Fibroblast of upper back skin (primary cell): Measurements from ENCODE around the gene ADCY4.
"Not testable (repeated sequence)": the region's sequence is repeated elsewhere in the genome, so short reads cannot be mapped to it uniquely, and the experiment has no call there.

ENCODE experiments used
- DNase-seq: peaks from one replicate; pipeline ENCODE4 v3.0.0-alpha.2; 2013

The ADCY4 gene

DNA sequence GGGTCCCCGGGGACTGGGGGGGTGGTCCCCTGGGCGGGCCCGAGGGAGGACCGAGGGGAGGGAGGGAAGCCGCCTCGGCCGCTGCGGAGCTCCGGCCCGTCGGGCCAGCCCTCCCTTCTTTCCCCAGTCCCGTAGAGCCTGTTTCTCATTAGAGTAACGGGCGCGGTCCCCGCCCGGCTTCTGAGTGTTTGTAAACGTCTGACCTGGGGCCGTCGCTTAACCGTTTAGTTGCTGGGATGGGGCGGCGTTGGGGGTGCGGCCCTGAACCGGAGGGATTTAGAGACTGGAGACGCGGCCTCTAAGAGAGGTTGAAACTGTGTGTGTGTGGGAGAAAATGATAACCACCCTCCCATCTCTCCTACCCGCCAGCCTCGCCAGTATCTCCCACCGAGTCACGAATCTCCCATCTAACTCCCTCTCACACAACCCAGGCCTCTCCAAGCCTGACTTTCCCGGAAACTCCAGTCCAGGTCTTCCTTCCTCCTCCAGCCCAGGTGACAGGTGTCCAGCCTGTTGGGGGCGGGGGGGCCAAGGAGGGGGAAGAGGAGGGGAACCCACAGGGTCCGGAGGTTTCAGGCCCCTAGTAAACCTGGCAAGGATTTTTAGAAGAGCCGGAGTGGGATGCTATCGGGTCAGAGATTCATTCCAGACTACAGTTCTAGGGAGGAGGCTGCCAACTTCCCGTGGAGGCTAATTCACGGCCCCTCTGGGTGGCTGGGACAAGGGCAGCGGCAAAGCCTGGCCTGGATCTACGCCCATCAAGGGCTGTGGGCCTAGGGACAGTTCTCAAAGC lies 32.0 kb upstream of the ADCY4 start:
- peak; percentile 98 for DNase-seq

DNA sequence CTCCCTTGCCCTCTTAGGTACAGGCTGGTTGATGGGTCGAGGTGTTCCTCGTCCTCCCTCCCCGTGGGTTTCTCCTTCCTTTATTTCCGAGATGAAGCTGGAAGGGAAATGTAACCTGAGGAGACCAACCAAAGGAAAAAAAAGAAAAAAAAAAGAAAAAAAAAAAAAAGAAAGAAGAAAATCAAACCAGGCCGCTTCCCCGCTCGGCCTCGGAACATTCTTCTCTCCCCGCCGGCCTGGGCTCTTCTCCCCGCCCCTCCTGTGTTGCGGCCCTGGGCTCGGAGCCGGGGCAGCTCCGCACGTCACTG lies 31.5 kb upstream of the ADCY4 start:
- DNase-seq, result no peak

DNA sequence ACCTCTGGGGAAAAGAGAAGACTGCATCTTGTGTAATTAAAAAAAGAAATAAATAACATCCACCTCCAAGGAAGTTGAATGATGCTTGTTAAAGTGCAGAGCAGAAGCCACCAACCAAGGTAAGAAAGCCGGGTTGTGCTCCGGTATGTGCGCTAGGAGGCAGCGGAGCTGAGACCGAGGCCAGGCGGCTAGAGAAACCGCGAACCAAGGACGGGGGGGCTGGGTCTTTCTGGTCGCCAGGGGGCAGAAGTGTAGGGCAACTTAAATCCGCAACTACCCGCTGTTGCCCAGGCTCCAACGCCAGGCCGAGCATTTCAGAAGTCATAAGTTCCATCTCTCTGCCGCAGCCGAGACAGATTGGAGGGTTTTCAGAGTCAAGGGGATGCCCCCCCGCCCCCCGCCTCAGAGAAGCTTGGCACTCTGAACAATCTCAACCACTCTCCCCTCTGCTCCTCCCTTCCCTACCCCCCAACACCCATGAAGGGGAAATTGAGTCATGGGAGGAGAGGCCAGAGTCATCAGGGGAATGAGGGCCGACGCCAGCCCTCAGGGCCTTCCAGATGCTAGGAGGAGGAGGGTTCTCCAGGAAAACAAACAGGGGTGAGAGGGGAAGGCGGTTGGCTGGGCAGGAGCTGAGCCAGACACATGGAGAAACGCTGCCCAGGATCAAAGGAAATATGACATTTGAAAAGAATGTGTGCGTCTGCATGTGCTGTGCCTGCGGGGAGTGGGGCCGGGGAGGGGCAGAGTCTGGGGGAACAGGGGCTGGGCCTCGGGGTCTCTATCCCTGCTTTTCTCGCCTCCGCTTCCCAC lies 30.9 kb upstream of the ADCY4 start:
- peak; percentile 93 for DNase-seq

DNA sequence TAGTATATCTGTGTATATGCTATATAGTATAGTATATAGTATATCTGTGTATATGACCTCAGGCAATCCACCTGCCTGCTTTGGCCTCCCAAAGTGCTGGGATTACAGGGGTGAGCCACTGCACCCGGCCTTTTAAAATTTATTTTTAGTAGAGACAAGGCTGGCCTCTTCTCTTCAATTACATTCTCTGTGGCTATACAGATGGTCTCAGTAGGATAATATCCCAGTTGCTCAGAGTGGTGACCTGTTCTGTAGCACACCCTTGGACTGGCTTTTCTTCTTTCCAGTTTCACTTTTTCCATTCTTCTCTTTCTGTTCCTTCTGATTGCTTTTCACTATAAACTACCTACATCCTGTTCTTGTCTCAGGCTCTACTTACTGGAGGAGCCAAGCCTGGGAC lies 30.0 kb upstream of the ADCY4 start:
- DNase-seq, result no peak

DNA sequence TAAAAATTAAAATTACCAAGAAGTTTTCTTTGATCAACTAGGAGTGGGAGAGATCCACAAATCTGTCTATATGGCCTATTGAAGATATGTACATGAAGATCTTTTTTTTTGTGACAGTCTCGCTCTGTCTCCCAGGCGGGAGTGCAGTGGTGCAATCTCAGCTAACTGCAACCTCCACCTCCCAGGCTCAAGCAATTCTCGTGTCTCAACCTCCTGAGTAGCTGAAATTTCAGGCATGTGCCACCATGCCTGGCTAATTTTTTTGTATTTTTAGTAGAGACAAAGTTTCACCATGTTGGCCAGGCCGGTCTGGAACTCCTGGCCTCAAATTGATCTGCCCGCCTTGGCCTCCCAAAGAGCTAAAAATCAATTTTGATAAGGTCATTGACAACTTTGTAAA lies 28.5 kb upstream of the ADCY4 start:
- no peak for DNase-seq

DNA sequence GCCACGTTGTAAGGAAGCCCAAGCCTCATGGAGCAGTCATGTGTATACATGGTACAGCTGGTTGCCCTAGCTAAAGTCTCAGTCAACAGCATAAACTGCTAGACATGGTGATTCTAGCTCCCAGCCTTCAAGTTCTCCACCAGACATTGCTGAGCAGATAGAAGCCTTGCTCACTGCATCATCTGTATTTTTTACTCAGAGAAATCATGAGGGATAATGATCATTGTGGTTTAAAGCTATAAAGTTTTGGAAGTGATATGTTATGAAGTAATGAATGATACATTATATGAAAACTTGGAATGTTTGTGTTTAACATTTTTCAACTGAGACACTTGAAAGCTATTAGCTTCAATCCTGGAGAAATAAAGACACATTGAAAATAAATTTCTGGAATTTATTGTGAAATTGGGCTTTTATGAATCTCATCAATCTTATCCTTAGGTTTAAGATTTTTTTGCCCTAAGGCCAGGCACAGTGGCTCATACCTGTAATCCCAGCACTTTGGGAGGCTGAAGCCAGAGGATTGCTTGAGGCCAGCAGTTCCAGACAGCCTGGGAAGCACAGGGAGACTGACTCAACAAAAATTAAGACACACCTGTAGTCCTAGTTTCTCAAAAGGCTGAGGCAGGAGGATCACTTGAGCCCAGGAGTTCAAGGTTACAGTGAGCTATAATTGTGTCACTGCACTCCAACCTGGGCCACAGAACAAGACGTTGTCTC lies 27.5 kb upstream of the ADCY4 start:
- peak; percentile 63 for DNase-seq

DNA sequence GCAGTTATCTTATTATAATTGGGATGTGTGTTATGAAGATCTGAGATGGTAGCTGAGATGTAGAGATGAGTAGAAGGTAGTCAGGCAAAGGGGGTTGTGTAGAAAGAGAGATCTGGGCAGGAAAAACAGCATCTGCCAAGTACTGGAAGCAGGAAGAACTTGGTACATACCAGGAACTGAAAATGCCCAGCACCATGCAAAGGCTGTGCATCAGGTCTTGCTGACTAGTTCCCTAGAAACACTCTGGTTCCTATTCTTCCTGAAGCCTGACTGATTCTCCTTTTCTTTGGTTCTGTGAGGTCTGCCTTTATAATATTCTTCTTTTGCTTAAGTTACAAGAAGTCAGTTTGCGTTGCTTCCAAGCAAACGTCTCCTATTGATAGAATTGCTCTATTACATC lies 26.5 kb upstream of the ADCY4 start:
- no peak for DNase-seq

DNA sequence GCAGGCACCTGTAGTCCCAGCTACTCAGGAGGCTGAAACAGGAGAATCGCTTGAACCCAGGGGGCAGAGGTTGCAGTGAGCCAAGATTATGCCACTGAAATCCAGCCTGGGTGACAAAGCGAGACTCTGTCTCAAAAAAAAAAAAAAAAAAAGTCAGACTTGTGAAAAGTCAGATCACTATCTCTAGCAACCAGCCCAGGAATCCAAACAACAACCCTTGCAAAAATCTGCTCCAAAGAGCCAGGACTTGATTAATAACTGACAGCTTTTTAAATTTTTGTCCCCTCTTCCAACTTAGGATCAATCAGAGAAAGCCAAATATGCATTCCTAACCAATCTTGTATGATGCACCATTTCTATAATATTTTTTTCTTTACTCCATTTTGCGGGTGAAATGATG lies 25.4 kb upstream of the ADCY4 start:
- no peak for DNase-seq

DNA sequence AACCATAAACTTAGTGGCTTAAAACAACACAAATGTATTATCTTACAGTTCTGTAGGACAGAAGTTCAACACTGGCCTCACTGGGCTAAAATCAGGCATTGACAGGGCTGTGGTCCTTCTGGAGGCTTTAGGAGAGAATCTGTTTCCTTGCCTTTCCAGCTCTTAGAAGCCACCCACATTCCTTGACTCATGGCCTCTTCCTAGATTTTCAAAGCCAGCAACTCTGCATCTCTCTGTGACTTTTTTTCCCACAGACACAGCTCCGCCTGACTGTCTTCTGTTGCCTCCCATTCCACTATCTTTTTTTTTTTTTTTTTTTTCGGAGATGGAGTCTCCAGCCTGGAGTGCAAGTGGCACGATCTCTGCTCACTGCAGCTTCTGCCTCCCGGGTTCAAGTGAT lies 21.3 kb upstream of the ADCY4 start:
- no peak for DNase-seq

DNA sequence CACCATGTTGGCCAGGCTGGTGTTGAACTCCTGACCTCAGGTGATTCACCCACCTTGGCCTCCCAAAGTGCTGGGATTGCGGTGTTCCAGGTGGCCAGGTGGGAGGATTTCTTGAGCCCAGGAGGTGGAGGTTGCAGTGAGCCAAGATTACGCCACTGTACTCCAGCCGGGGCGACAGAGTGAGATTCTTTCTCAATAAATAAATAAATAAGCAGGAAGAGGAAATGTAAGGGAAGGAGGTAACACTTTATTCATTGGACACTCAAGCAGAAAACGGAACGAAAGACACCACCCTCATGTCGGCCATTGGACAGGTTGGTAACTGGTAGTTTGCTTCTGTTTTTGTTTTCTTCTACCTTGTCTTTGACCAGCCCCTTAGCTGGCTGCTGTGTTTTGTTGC lies 20.1 kb upstream of the ADCY4 start:
- no peak for DNase-seq

DNA sequence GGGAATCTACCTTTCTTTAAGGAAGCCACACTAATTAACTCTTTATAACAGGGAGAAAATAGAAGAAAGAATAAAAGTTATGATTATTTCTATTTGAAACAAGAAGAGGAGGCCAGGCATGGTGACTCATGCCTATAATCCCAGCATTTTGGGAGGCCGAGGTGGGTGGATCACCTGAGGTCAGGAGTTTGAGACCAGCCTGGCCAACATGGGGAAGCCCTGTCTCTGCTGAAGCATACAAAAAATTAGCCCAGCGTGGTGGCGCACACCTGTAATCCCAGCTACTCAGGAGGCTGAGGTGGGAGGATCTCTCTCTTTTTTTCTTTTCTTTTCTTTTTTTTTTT lies 19.6 kb upstream of the ADCY4 start:
- DNase-seq, result not testable (repeated sequence)

DNA sequence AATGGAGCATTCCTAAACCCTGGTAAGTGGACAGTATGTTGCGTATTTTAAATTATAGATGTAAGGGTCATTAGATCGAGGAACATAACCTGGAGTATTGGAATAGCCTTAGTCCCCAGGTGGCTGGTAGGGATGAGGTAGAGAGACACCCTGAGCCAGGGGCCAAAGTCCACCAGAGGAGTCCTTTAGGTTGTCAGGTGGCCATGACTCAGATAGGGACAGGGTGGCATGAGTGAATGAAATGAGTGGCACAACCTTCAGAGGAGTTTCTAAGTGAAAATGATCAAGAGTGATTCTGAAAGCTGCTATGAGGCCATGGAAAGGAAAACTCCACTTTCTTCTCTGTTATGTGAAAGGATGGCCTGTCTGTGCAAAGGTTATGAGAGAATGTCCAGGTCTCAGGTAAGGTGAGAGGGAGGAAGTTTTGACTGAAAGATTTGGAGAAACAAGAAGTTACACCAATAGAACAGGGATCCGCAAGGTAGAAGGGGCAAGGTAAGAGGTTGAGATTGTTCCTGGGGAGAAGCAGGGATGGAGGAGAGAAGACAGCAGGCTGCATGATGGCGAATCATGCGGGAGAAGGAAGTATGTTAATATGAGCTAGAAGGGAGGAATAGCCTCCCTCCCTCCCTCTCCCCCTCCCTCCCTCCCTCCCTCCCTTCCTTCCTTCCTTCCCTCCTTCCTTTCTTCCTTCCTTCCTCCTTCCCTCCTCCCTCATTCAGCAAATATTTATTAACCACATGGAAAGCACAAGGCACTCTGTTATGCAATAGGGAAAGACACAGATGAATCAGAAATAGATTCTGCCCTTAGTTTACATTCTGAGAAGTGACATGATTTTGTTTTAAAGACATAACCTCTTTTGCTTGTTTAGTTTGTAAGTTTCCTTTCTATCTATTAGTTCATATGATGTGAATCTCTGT lies 18.9 kb upstream of the ADCY4 start:
- peak; percentile 60 for DNase-seq

DNA sequence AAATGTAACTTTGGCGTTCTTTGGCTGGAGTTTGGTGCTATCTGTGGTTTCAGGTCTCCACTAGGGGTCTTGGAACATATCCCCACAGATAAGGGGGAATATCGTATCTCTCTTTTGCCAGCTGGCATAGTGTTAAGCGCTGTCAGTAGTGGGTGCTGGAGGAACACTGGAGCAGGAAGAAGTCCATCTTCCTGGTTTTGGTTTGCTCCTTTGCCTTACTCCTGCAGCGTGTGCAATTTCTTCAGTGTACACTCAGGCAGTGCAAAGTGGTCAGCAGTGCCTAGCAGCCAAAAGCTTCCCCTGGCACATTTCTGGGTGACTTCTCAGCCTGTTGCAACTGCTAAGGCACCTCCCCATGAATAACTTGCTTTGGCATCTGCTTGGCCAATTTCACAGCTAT lies 16.6 kb upstream of the ADCY4 start:
- DNase-seq, result peak; percentile 28

DNA sequence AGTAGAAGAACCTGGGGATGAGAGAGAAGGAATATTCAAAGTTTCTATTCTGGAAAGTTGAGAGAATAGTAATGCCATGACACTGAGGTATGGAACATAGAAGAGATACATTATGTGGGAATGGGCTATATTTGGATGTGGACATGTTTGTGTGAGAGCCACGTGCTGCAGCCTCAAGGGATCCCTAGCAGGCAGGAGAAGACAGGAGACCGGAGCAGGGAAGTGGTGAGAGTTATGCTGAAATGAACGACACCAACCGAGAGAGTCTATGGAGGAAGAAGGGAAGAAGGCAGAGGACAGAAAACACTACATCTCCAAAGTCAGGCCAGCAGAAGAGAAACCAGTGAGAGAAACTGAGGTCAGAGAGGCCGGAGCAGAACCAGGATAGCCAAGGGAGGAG lies 14.9 kb upstream of the ADCY4 start:
- no peak for DNase-seq

DNA sequence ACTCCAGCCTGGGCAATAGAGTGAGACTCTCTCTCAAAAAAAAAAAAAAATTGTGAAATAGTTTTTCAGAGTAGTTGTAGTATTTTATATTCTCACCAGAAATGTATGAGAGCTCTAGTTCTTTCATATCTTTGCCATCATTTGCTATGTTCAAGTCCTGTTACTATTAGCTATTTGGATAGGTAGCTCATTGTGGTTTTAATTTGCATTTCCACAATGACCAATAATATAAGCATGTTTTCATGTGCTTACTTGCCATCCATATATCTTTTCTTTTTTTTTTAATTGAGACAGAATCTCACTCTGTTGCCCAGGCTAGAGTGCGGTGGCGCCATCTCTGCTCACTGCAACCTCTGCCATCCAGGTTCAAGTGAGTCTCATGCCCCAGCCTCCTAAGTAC lies 13.3 kb upstream of the ADCY4 start:
- no peak for DNase-seq

DNA sequence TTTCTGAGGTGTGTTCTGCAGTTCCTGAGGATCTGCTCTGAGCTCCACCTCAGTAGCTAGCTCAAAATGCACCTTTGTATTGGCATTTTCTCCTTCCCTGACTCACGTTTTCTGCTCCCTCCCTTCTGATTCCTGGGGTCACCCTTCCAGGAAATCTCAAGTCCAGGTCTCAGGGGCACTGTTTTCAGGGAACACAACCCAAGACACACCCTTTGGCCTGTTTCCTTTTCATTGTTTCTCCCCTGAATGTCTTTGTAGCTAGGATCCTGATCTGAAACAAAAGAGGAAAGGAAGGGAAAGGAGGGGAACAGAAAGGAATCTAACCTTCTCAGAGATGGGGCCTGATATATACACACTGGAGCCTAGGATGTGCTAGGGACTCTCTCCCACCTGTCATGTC lies 12.3 kb upstream of the ADCY4 start:
- no peak for DNase-seq

DNA sequence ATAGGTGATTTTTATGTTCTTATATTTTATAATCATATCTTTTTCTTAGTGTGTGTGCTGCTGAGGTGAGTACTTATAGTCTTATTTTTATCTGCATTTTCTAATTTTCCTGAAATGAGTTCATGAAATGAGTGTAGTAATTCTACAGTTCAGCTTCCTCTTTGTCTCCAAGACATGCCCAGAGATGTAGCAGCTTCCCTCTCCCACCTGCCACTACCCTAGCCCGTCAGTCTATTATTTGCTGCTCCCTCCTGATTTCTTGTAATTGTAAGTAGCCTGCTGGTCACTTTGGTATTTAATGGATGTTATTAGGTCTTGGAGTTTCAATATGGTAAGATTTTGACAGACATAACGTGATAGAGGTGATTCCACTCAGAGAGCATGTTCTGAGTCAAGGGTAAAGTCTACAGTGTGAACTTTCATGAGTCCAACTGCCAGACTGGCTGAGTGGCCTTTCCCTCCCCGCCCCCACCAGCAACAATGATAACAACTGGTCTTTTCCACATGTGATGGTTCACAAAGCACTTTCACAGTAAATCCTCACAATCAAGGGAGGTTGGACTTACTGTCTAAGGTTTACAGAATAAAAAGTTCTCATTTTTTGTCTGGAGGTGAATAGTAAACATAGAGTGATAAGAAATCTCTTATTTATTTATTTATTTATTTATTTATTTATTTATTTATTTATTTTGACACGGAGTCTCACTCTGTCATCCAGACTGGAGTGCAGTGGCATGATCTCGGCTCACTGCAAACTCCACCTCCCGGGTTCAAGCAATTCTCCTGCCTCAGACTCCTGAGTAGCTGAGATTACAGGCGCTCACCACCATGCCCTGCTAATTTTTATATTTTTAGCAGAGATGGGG lies 9.2 kb upstream of the ADCY4 start:
- DNase-seq, result no peak

DNA sequence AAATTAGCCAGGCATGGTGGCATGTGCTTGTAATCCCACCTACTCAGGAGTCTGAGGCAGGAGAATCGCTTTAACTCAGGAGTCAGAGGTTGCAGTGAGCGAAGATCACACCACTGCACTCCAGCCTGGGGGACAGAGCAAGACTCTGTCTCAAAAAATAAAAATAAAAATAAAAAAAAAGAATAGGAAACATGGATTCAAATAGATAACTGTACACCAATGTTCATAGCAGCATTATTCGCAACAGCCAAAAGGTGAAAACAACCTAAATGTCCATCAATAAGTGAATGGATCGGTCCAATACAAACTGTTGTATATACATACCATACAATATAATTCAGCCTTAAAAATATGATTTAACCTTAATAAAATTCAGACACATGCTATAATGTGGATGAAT lies 8.0 kb upstream of the ADCY4 start:
- no peak for DNase-seq

DNA sequence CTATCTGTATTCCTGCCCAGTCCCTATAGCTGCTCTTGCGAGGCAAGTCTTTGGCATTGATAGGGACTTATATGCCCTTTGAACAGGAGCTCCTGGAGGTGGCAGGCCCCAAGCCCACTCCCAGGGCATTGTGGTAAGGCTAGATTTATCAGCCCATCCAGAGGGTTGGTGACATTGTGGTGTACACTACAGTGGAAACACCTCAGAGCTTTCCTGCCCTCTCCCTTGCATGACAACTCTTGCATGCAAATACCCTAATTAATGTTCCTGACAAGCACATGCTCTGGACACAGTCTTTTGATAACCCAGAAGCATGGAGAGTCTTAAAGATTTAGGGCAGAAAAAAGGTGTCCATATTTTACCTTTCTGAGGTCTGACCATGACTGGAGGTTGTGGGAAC lies 5.7 kb upstream of the ADCY4 start:
- no peak for DNase-seq

DNA sequence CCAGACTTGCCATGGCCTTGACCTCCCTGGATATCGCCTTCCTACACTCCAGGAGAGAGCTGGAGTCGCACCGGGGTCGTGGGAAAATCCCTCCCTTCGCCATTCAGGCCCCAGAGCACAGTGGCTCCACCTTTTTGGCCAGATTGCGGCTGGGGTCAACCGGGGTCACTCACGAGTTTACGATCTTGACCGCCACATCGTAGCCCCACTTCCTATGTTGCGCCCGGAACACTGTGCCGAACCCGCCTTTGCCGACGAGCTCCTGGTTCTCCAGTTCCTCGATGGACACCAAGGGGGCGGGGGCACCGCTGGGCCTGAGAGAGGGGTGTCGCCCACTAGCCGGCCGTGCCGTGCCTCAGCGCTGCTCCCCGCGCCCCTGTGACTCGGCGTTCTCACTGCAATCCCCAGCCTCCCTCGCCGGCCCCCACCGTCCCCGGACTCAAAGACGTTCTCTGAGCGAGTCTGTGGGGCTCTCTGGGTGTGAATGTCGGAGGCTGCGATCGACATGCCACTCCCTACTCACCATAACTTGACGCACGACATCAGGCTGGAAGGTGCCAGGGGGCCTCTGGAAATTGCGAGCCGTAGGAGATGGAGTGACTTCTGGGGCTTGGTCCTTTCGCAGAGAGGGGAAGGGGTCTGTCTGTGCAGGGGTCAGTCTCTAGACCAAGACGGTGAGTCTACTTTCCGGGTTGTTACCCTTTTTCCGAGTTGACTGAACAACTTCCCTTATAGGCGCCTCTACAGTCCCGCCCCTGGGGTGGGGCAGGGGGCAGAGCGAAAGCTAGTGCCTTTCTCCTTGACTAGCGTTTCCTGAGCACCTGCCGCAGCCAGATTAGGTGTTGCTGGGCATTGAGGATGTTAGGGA lies 4.6 kb upstream of the ADCY4 start, which contains the start of gene RIPK3:
Gene RIPK3, minus strand, starts transcription at position 708 of the 868 bp plus-strand sequence. Its CDS starts 165 bp downstream, at position 543.
- DNase-seq, result no peak

DNA sequence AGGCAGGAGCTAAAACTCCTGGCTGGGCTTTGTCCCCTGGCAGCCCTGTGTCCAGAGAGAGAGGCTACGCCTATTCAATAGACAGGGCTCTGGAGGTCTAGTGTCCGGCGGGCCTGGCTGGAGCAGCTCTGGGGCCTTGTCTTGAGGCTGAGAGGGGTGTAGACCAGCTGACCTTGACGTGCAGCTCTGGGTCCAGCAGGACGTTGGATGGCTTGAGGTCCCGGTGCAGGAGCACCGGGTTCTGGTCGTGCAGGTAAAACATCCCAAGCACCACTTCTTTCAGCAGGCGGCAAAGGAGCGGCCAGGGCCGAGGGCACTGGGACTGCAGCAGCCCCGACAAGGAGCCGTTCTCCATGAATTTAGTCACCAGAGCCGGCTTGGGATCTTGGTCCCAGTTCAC lies 4.0 kb upstream of the ADCY4 start:
- no peak for DNase-seq
